PC-9 (cell line): Measurements from ENCODE around the gene RIMBP2.

Experiments
- CTCF ChIP-seq: fragments of 200-600 bp; sonication (generic); conservative IDR thresholded peaks from 2 replicates; pipeline ENCODE4 v1.6.1; 2017; ENCODE audit warnings: mixed run types, antibody characterized with exemption, mild to moderate bottlenecking, moderate library complexity
- EZH2 ChIP-seq: fragments of 200-600 bp; sonication (generic); IDR thresholded peaks from 2 replicates; pipeline ENCODE4 v1.8.0; 2017; ENCODE audit warnings: antibody characterized with exemption, low read depth

GRCh38 chr12:130620756-130621155 lies 95.3 kb downstream of the RIMBP2 start:
- no peak for TF ChIP-seq CTCF
- no peak for TF ChIP-seq EZH2
